DND-41 (cell line): Measurements from ENCODE around the gene CMC4.
A peak's percentile ranks its signal among the peaks of the same experiment; 100 is the strongest.

Experiments used
- ATAC-seq: fragments of 200-7000 bp; cut with Tn5 transposase; 3 replicates; pipeline ENCODE4 v1.9.1; 2021; ENCODE audit warnings: low read depth; ENCODE audit not compliant: insufficient read depth
- DNase-seq: peaks from one replicate; pipeline ENCODE4 v3.0.0-alpha.2; 2020
- H2AFZ ChIP-seq: 2 replicates; pipeline ENCODE4 v1.6.0; 2012; ENCODE audit warnings: low read depth, low read length
- H3K27ac ChIP-seq: 2 replicates; pipeline ENCODE4 v1.5.1; 2012; ENCODE audit warnings: low read length, inconsistent platforms
- H3K27me3 ChIP-seq: fragments of 200-600 bp; sonication (generic); 2 replicates; pipeline ENCODE4 v1.6.0; 2012; ENCODE audit warnings: low read length, mild to moderate bottlenecking, inconsistent platforms; ENCODE audit not compliant: insufficient read depth, poor library complexity
- H3K36me3 ChIP-seq: 2 replicates; pipeline ENCODE4 v1.5.1; 2012; ENCODE audit warnings: low read length, inconsistent platforms; ENCODE audit not compliant: insufficient read depth
- H3K4me1 ChIP-seq: 2 replicates; pipeline ENCODE4 v1.5.1; 2012; ENCODE audit warnings: mild to moderate bottlenecking, low read length; ENCODE audit not compliant: insufficient read depth
- H3K4me2 ChIP-seq: 2 replicates; pipeline ENCODE4 v1.6.0; 2012; ENCODE audit warnings: mild to moderate bottlenecking, moderate library complexity, low read length, inconsistent platforms; ENCODE audit not compliant: insufficient read depth
- H3K4me3 ChIP-seq, 2 experiments: fragments of 200-600 bp in 1 of 2; shearing (Covaris generic) in 1 of 2; 2 replicates each; pipeline ENCODE4 v1.5.1; 2012 to 2016; ENCODE audit warnings: inconsistent platforms in 2 of 2, low read length in 2 of 2, mild to moderate bottlenecking in 2 of 2, low read depth in 1 of 2, moderate library complexity in 1 of 2
- H3K79me2 ChIP-seq: 2 replicates; pipeline ENCODE4 v1.6.0; 2012; ENCODE audit warnings: low read length, inconsistent platforms; ENCODE audit not compliant: insufficient read depth
- H3K9ac ChIP-seq: 2 replicates; pipeline ENCODE4 v1.6.0; 2012; ENCODE audit warnings: low read depth, mild to moderate bottlenecking, inconsistent platforms, low read length, moderate library complexity
- H3K9me3 ChIP-seq: 2 replicates; pipeline ENCODE4 v1.5.1; 2012; ENCODE audit warnings: low read length, moderate library complexity, mild to moderate bottlenecking, inconsistent platforms; ENCODE audit not compliant: insufficient read depth, severe bottlenecking
- H4K20me1 ChIP-seq: 2 replicates; pipeline ENCODE4 v1.6.0; 2012; ENCODE audit warnings: low read length; ENCODE audit not compliant: insufficient read depth
- EZH2 ChIP-seq: IDR thresholded peaks from 3 replicates; pipeline ENCODE4 v1.6.1; 2012; ENCODE audit warnings: borderline replicate concordance, low read depth, mild to moderate bottlenecking, moderate library complexity, low read length, inconsistent platforms; ENCODE audit not compliant: severe bottlenecking
- TF ChIP-seq, protein P1 (sequence below): IDR thresholded peaks from 2 replicates; pipeline ENCODE4 v1.5.1; 2012; ENCODE audit warnings: borderline replicate concordance, low read length, moderate library complexity, mild to moderate bottlenecking; ENCODE audit not compliant: poor library complexity, severe bottlenecking; ENCODE audit errors: extremely low read depth

Gene CMC4

DNA sequence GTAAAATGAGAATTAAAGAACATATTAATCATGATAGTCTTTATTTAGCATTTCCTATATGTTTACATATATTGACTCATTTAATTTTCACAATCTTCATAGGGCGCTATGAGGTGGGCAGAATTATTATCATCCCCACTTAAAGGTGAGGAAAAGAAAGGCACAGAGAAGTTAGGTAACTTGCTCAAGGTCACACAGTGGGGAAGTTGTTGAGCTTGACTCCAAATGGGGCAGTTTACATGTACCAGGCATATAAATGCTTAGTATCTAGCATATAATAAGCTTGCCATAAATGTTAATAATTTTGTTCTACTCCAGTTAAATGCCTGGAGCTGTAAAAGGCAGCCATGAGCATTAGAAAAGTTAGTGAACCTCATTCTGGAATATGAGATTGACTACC is 1.5 kb downstream of the CMC4 start:
- Histone ChIP-seq H4K20me1 (no peaks in the 10 kb centered on the region), H3K4me3 (peak overlapping the region in 1 of 2 experiments; percentile 81; a peak in 1 of 4 replicates), H3K27me3 (no peaks in the 10 kb centered on the region), H2AFZ (no peak overlapping the region), H3K79me2 (peaks cover 51% of the 10 kb centered on the region), H3K9me3 (no peaks in the 10 kb centered on the region), H3K4me1 (peaks cover 52% of the 10 kb centered on the region), H3K36me3 (peaks cover 16% of the 10 kb centered on the region), H3K9ac (peak overlapping the region; percentile 69), H3K4me2 (peak overlapping the region; percentile 94), H3K27ac (no peak overlapping the region)
- ATAC-seq (no peak), DNase-seq (no peak)
- TF ChIP-seq EZH2 = no peak
- TF ChIP-seq, protein P1, sequence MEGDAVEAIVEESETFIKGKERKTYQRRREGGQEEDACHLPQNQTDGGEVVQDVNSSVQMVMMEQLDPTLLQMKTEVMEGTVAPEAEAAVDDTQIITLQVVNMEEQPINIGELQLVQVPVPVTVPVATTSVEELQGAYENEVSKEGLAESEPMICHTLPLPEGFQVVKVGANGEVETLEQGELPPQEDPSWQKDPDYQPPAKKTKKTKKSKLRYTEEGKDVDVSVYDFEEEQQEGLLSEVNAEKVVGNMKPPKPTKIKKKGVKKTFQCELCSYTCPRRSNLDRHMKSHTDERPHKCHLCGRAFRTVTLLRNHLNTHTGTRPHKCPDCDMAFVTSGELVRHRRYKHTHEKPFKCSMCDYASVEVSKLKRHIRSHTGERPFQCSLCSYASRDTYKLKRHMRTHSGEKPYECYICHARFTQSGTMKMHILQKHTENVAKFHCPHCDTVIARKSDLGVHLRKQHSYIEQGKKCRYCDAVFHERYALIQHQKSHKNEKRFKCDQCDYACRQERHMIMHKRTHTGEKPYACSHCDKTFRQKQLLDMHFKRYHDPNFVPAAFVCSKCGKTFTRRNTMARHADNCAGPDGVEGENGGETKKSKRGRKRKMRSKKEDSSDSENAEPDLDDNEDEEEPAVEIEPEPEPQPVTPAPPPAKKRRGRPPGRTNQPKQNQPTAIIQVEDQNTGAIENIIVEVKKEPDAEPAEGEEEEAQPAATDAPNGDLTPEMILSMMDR = no peak

DNA sequence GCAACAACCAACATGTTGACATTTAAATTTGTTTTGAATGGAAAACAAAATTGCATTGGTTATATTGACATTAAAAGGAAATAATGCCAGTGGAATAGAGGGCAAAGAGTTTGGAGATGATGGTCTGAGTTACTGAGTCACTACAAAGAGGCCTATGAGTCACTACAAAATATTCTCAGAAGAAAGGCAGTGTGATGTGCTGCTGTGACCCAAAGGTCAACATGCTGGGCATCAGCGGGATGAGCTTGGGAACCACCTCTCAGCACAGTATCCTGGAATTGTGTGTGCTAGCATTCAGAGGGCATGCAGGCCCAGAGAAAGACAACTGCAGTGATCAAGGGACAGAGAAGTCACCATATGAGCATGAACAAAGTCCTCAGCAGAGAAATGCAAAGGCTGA is 2.8 kb downstream of the CMC4 start:
- Histone ChIP-seq H3K4me1 (peaks cover 40% of the 10 kb centered on the region), H3K4me2 (peak overlapping the region; percentile 94; the same call in 1 of the 2 replicates), H3K36me3 (peaks cover 6% of the 10 kb centered on the region), H3K79me2 (peaks cover 41% of the 10 kb centered on the region), H3K9ac (no peak overlapping the region), H3K9me3 (no peaks in the 10 kb centered on the region), H3K4me3 (no peak overlapping the region), H3K27me3 (no peaks in the 10 kb centered on the region), H4K20me1 (no peaks in the 10 kb centered on the region), H2AFZ (no peak overlapping the region), H3K27ac (no peak overlapping the region)
- no peak for ATAC-seq
- TF ChIP-seq, protein P1 = no peak
- TF ChIP-seq EZH2 = no peak
- no peak for DNase-seq

DNA sequence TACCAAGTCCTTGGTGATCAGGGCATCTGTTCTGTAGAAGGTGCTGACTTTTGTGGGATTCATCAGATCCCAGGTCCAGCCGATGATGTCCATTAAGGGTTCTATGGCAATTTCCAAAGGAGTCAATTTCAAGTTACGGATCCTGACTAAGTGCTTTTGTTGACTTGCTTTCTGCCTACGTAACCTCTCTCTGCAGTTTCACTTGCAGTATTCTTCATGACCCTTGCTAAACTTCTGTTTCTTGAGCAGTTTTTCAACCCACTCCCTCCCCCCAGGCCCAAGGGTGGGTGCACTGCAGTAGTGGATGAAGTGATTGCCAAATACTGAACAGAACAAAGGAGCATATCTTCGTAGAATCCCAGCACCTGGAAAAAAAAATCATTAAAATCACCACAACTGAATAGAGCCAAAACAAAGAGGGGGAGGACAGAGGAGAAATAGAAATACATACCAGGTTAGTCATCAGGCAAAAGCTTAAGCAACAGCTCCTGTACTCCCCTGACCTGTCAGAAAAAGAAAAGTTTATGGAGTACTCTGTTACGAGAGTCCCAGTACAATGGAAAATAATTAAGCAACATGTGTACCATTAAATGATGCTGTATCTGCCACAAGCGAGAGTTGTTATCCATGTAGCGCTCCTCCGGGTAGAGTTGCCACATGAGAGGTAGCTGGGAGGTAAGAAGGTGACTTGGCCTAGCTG is 5.8 kb downstream of the CMC4 start:
- Histone ChIP-seq H3K9me3 (no peaks in the 10 kb centered on the region), H3K4me1 (peaks cover 25% of the 10 kb centered on the region), H3K27me3 (no peaks in the 10 kb centered on the region), H3K4me2 (no peak overlapping the region), H3K4me3 (no peak overlapping the region), H3K36me3 (peaks cover 12% of the 10 kb centered on the region; the same call in 1 of the 2 replicates), H3K79me2 (peaks cover 16% of the 10 kb centered on the region), H2AFZ (no peak overlapping the region), H4K20me1 (no peaks in the 10 kb centered on the region), H3K9ac (no peak overlapping the region), H3K27ac (no peak overlapping the region)
- no peak for TF ChIP-seq EZH2
- TF ChIP-seq, protein P1 = no peak
- ATAC-seq = no peak
- no peak for DNase-seq

DNA sequence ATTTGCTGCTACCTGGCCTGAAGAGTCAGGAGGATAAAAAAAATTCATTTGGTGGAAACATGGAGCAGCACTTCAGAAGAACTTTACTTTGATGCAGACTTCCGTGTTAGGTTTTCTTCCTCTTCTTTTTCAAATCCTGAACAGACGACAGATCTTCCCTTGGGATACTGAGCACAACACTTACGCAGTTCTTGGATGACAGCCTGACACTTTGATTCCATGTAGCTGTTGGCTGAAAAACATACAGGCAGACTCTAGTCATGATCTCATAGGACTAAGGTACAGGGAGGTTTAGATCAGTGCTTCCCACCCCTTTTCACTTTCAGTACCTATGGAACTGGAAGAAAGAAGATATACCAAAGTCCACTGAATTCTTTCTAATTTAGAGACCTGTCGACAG is 9.2 kb downstream of the CMC4 start:
- ATAC-seq = no peak
- no peaks in the 10 kb centered on the region for H3K9me3 ChIP-seq
- TF ChIP-seq, protein P1 = no peak
- no peak for TF ChIP-seq EZH2
- peaks cover 24% of the 10 kb centered on the region for H3K36me3 ChIP-seq
- H3K4me1 ChIP-seq = peaks cover 8% of the 10 kb centered on the region
- H3K9ac ChIP-seq = no peak overlapping the region
- DNase-seq = no peak
- no peaks in the 10 kb centered on the region for H4K20me1 ChIP-seq
- no peaks in the 10 kb centered on the region for H3K27me3 ChIP-seq
- H3K4me3 ChIP-seq = no peak overlapping the region
- no peaks in the 10 kb centered on the region for H3K79me2 ChIP-seq
- H3K4me2 ChIP-seq = no peak overlapping the region
- H3K27ac ChIP-seq = no peak overlapping the region
- H2AFZ ChIP-seq = no peak overlapping the region
